Fibroblast of skin of back (primary cell): ENCODE results near the gene LCE7A.

ENCODE experiments used
- DNase-seq: peaks from one replicate; pipeline ENCODE4 v3.0.0-alpha.2; 2013

LCE7A gene

GRCh38 chr1:152880907-152881306 is 21.1 kb downstream of the LCE7A start:
- no peak for DNase-seq

- DNase-seq: no peak
Measured at GRCh38 chr1:152884085-152884484, 24.3 kb downstream of the LCE7A start.

GRCh38 chr1:152884506-152884905 is 24.7 kb downstream of the LCE7A start:
- DNase-seq: no peak

- peak; percentile 81 for DNase-seq
Measured at GRCh38 chr1:152884966-152885624, 25.3 kb downstream of the LCE7A start.

GRCh38 chr1:152886085-152886484 is 26.3 kb downstream of the LCE7A start:
- peak; percentile 29 for DNase-seq

GRCh38 chr1:152886758-152887409 is 27.1 kb downstream of the LCE7A start:
- DNase-seq: peak; percentile 9

- no peak for DNase-seq
Measured at GRCh38 chr1:152888126-152888525, 28.3 kb downstream of the LCE7A start.

- DNase-seq: no peak
Measured at GRCh38 chr1:152899027-152899426, 39.2 kb downstream of the LCE7A start.

- DNase-seq: no peak
Measured at GRCh38 chr1:152899883-152900282, 40.1 kb downstream of the LCE7A start.

GRCh38 chr1:152901631-152902030 is 41.8 kb downstream of the LCE7A start:
- DNase-seq: no peak

- DNase-seq: no peak
Measured at GRCh38 chr1:152902636-152903035, 42.8 kb downstream of the LCE7A start.

- DNase-seq: no peak
Measured at GRCh38 chr1:152904688-152905440, 45.1 kb downstream of the LCE7A start.

- DNase-seq: peak; percentile 89
Measured at GRCh38 chr1:152906023-152906565, 46.3 kb downstream of the LCE7A start.

- no peak for DNase-seq
Measured at GRCh38 chr1:152907686-152908601, 48.1 kb downstream of the LCE7A start, which contains the start of gene IVL. TSS of gene IVL (plus strand) at chr1:152908546. CDS start at chr1:152909798, 1,252 bp downstream.

- no peak for DNase-seq
Measured at GRCh38 chr1:152909206-152909605, 49.4 kb downstream of the LCE7A start.
